Smooth muscle cell of the brain vasculature (primary cell): ENCODE data around the gene PLCH1.
"Not testable (repeated sequence)": the region's sequence is repeated elsewhere in the genome, so short reads cannot be mapped to it uniquely, and the experiment has no call there.

Experiments used
- DNase-seq: peaks from one replicate; pipeline ENCODE4 v3.0.0-alpha.2; 2012; ENCODE audit warnings: low read depth, low spot score

PLCH1 gene

GRCh38 chr3:155641956-155642355, 102.9 kb downstream of the PLCH1 start:
- no peak for DNase-seq

- no peak for DNase-seq
Measured at GRCh38 chr3:155640098-155640497, 104.8 kb downstream of the PLCH1 start.

GRCh38 chr3:155639462-155640055, 105.3 kb downstream of the PLCH1 start:
- no peak for DNase-seq

GRCh38 chr3:155638461-155638860, 106.4 kb downstream of the PLCH1 start:
- not testable (repeated sequence) for DNase-seq

GRCh38 chr3:155637567-155637966, 107.3 kb downstream of the PLCH1 start:
- DNase-seq, result no peak

- DNase-seq, result no peak
Measured at GRCh38 chr3:155635056-155635455, 109.8 kb downstream of the PLCH1 start.

- DNase-seq, result no peak
Measured at GRCh38 chr3:155634121-155634719, 110.7 kb downstream of the PLCH1 start.

- no peak for DNase-seq
Measured at GRCh38 chr3:155631323-155632019, 113.4 kb downstream of the PLCH1 start.

GRCh38 chr3:155629556-155629955, 115.3 kb downstream of the PLCH1 start:
- no peak for DNase-seq

- DNase-seq, result no peak
Measured at GRCh38 chr3:155629056-155629455, 115.8 kb downstream of the PLCH1 start.

- DNase-seq, result not testable (repeated sequence)
Measured at GRCh38 chr3:155622647-155623046, 122.2 kb downstream of the PLCH1 start.

- DNase-seq, result not testable (repeated sequence)
Measured at GRCh38 chr3:155620552-155620951, 124.3 kb downstream of the PLCH1 start.

- DNase-seq, result no peak
Measured at GRCh38 chr3:155619118-155619915, 125.6 kb downstream of the PLCH1 start.

GRCh38 chr3:155618543-155618942, 126.3 kb downstream of the PLCH1 start:
- DNase-seq, result no peak

- no peak for DNase-seq
Measured at GRCh38 chr3:155617346-155617925, 127.4 kb downstream of the PLCH1 start.

- DNase-seq, result not testable (repeated sequence)
Measured at GRCh38 chr3:155615141-155615540, 129.7 kb downstream of the PLCH1 start.

- DNase-seq, result not testable (repeated sequence)
Measured at GRCh38 chr3:155614410-155614809, 130.5 kb downstream of the PLCH1 start.

- DNase-seq, result no peak
Measured at GRCh38 chr3:155611456-155611855, 133.4 kb downstream of the PLCH1 start.

- DNase-seq, result no peak
Measured at GRCh38 chr3:155609586-155609985, 135.3 kb downstream of the PLCH1 start.

GRCh38 chr3:155608228-155608920, 136.5 kb downstream of the PLCH1 start:
- no peak for DNase-seq

GRCh38 chr3:155607761-155608160, 137.1 kb downstream of the PLCH1 start:
- DNase-seq, result no peak
